ENCODE measurements around the gene DOCK11. TPM values are rescaled to one million over a fixed set of nuclear protein-coding genes. Genes with fewer than 3 reads are reported as not detected.

The DOCK11 gene
- total RNA-seq, result 13.1 and 21.2 TPM in 2 replicates

DNA sequence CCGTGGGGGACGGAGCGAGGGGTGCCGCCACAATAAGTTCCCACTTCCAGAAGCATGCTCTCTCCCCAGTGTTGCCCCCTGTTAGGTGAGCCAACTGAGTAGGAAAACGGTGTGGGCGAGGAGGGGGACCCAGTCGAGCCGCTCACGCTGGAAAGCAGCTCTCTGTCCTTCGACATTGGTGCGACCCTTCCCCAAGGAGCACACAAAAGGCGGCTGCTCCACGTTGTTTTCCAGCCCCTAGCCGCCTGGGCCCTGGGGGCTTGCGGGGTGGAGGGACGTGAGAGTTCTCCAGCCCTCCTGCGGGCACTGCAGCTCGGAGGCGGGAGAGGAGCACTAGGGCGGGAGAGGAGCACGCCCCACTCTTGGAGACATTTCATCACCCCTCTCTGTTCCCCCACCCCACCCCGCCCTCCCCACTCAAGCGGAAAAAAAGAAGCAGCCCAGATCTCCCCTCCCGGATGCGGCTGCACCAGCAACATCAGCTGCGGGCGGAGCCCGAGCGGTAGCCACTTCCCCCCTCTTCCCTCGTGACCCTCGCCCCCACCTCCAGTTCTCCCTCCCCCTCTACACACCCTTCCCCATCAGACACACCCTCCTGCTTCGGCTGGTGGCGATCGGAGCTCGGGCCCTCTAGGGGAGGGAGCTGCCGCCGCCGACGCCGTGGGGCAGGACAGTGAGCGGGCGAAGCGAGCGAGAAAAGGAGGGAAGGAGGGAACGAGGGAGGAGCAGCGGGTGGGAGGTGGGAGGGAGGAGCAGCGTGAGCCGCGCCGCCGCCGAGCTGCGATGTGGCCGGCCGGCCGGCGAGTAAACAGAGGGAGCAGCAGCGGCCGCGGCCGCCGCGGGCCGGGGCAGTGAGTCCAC is at the start of gene DOCK11:
DOCK11 (plus strand) TSS at position 755 of the 861 bp plus-strand sequence. CDS start 157 bp downstream, outside the sequence.

DNA sequence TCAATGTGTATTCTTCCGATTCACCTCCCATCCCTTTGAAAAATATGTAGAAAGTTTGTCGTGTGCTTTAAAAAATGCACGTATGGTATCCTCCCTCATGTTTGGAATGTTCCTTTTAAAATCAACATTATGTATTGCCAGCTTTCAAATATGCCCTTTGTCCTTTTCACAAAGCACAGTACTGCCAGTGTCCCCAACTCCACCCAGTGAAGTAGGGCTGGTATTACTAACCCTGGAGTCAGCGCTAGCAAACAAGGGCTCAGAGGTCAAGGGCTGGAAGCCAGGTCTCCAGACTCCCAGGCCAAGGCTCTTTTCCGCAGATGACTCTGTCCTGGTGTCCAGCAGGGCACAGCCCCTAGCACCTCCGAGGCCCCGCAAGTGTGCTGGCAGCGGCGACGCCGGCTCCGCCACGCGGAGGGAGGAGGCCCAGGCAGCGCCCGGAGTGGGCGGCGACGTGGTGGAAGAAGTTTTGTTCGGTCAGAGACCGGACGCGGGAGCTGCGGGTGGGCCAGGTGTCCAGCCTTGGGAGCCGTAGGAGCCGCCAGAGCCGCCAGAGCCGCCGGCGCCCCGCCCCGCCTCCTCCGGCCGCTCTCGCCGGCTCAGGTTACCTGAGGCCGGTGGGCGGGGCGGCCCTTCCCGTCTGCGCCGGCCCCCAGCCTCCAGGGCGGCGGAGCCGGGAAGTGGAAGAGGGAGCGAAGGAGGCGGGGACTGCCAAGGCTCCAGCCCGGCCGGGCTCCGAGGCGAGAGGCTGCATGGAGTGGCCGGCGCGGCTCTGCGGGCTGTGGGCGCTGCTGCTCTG is 231.5 kb downstream of the DOCK11 start, which contains the start of gene IL13RA1:
IL13RA1 (plus strand) TSS at position 720 of the 799 bp plus-strand sequence; CDS start at position 753, 33 bp downstream.

Other genes with a start within 250 kb of the DOCK11 start
- 13.7 and 16.1 TPM in 2 replicates for gene WDR44, start 149.7 kb upstream of the DOCK11 start, total RNA-seq
- gene IL13RA1, start 231.8 kb downstream of the DOCK11 start, total RNA-seq, result 58.4 and 93.0 TPM in 2 replicates